ENCODE results near the gene TRPM2.
"Not testable (repeated sequence)": the region's sequence is repeated elsewhere in the genome, so short reads cannot be mapped to it uniquely, and the experiment has no call there.

TRPM2 gene

GRCh38 chr21:44397431-44398031 is 44.1 kb downstream of the TRPM2 start:
- no peak for DNase-seq (ENCODE audit: low read depth, low spot score)

GRCh38 chr21:44398499-44398898 is 45.1 kb downstream of the TRPM2 start:
- no peak for DNase-seq (ENCODE audit: low read depth, low spot score)

GRCh38 chr21:44399151-44399954 is 45.9 kb downstream of the TRPM2 start:
- DNase-seq (ENCODE audit: low read depth, low spot score): no peak

- DNase-seq (ENCODE audit: low read depth, low spot score): no peak
Observed at GRCh38 chr21:44399955-44400790, 46.8 kb downstream of the TRPM2 start.

GRCh38 chr21:44400791-44401385 is 47.5 kb downstream of the TRPM2 start:
- no peak for DNase-seq (ENCODE audit: low read depth, low spot score)

GRCh38 chr21:44401386-44402160 is 48.2 kb downstream of the TRPM2 start:
- DNase-seq (ENCODE audit: low read depth, low spot score): no peak

GRCh38 chr21:44402323-44403105 is 49.1 kb downstream of the TRPM2 start:
- no peak for DNase-seq (ENCODE audit: low read depth, low spot score)

- DNase-seq (ENCODE audit: low read depth, low spot score): no peak
Observed at GRCh38 chr21:44403106-44404020, 49.9 kb downstream of the TRPM2 start.

- DNase-seq (ENCODE audit: low read depth, low spot score): not testable (repeated sequence)
Observed at GRCh38 chr21:44404482-44404881, 51.1 kb downstream of the TRPM2 start.

GRCh38 chr21:44405091-44405947 is 51.9 kb downstream of the TRPM2 start:
- no peak for DNase-seq (ENCODE audit: low read depth, low spot score)

GRCh38 chr21:44405948-44406872 is 52.8 kb downstream of the TRPM2 start:
- DNase-seq (ENCODE audit: low read depth, low spot score): no peak

- DNase-seq (ENCODE audit: low read depth, low spot score): no peak
Observed at GRCh38 chr21:44406953-44407352, 53.5 kb downstream of the TRPM2 start.

- DNase-seq (ENCODE audit: low read depth, low spot score): no peak
Observed at GRCh38 chr21:44407493-44407892, 54.1 kb downstream of the TRPM2 start.

- DNase-seq (ENCODE audit: low read depth, low spot score): no peak
Observed at GRCh38 chr21:44408226-44408625, 54.8 kb downstream of the TRPM2 start.

GRCh38 chr21:44413566-44414290 is 60.3 kb downstream of the TRPM2 start:
- DNase-seq (ENCODE audit: low read depth, low spot score): no peak

- no peak for DNase-seq (ENCODE audit: low read depth, low spot score)
Observed at GRCh38 chr21:44414291-44415072, 61.1 kb downstream of the TRPM2 start.
